ENCODE measurements around the gene HDAC9. TPM values are rescaled to one million over a fixed set of nuclear protein-coding genes. Genes with fewer than 3 reads are reported as not detected.

The HDAC9 gene
- total and polyA plus RNA-seq, 11 donors = 4.8 to 62.9 (median 30.6) TPM

- ATAC-seq = no peak
- H3K4me3 ChIP-seq = no peak overlapping the region
- WGBS, 4 donors = 75 to 83% (median 78%) methylated on average over 3 of the region's 3 CpGs
- H3K9me3 ChIP-seq = peaks cover 0 to 22% (median 4%) of the 10 kb centered on the region in 12 donors
- TF ChIP-seq CTCF (IDR thresholded peaks at IDR 0.05) (no peak), POLR2A (IDR thresholded peaks at IDR 0.05) (no peak)
- no peaks in the 10 kb centered on the region for H3K27me3 ChIP-seq
- H3K4me1 ChIP-seq = no peaks in the 10 kb centered on the region
- H3K27ac ChIP-seq = no peak overlapping the region
- intact Hi-C loops (cut with DNase I) = no loop called here
- DNase-seq = no peak
- no peaks in the 10 kb centered on the region for H3K36me3 ChIP-seq
Observed at GRCh38 chr7:18808026-18808425, 312.5 kb downstream of the HDAC9 start.

- Histone ChIP-seq H3K4me3 (no peak overlapping the region), H3K27ac (no peak overlapping the region), H3K9me3 (peaks cover 0 to 24% (median 4%) of the 10 kb centered on the region in 12 donors), H3K36me3 (no peaks in the 10 kb centered on the region), H3K4me1 (no peaks in the 10 kb centered on the region), H3K27me3 (no peaks in the 10 kb centered on the region)
- TF ChIP-seq POLR2A (IDR thresholded peaks at IDR 0.05) (no peak), CTCF (IDR thresholded peaks at IDR 0.05) (no peak)
- no peak for DNase-seq
- intact Hi-C loops (cut with DNase I) = no loop called here
- ATAC-seq = no peak
- WGBS, 4 donors = 56 to 65% (median 58%) methylated on average over 3 of the region's 3 CpGs
Observed at GRCh38 chr7:18815261-18815960, 319.9 kb downstream of the HDAC9 start.

GRCh38 chr7:18820981-18821380, 325.4 kb downstream of the HDAC9 start:
- DNase-seq = no peak
- intact Hi-C loops (cut with DNase I) = no loop called here
- Histone ChIP-seq H3K27ac (no peak overlapping the region), H3K36me3 (no peaks in the 10 kb centered on the region), H3K4me1 (no peaks in the 10 kb centered on the region), H3K9me3 (no peaks in the 10 kb centered on the region), H3K4me3 (no peak overlapping the region), H3K27me3 (no peaks in the 10 kb centered on the region)
- TF ChIP-seq POLR2A (IDR thresholded peaks at IDR 0.05) (no peak), CTCF (IDR thresholded peaks at IDR 0.05) (no peak)
- WGBS, 4 donors = 88 to 96% (median 89%) methylated on average over 3 of the region's 3 CpGs
- no peak for ATAC-seq

GRCh38 chr7:18821554-18821953, 326.0 kb downstream of the HDAC9 start:
- TF ChIP-seq CTCF (IDR thresholded peaks at IDR 0.05) (no peak), POLR2A (IDR thresholded peaks at IDR 0.05) (no peak)
- Histone ChIP-seq H3K4me3 (no peak overlapping the region), H3K4me1 (no peaks in the 10 kb centered on the region), H3K27me3 (no peaks in the 10 kb centered on the region), H3K36me3 (no peaks in the 10 kb centered on the region), H3K9me3 (no peaks in the 10 kb centered on the region), H3K27ac (no peak overlapping the region)
- intact Hi-C loops (cut with DNase I) = no loop called here
- ATAC-seq (no peak), DNase-seq (no peak)
